GM19099 (cell line): Measurements from ENCODE around the gene PKN1.

ENCODE experiments used
- POLR2A ChIP-seq: IDR thresholded peaks from 3 replicates; pipeline ENCODE4 v1.6.1; 2011; ENCODE audit warnings: low read depth; ENCODE audit not compliant: insufficient read length; ENCODE audit errors: extremely low read depth

PKN1 gene

GRCh38 chr19:14505488-14506239 is 72.6 kb downstream of the PKN1 start:
- no peak for TF ChIP-seq POLR2A

GRCh38 chr19:14507704-14508542 is 74.8 kb downstream of the PKN1 start:
- no peak for TF ChIP-seq POLR2A

- TF ChIP-seq POLR2A, result no peak
Measured at GRCh38 chr19:14510311-14511228, 77.5 kb downstream of the PKN1 start.

GRCh38 chr19:14511229-14511593 is 78.1 kb downstream of the PKN1 start:
- no peak for TF ChIP-seq POLR2A

- TF ChIP-seq POLR2A, result no peak
Measured at GRCh38 chr19:14512406-14512961, 79.4 kb downstream of the PKN1 start.

GRCh38 chr19:14514215-14514863 is 81.2 kb downstream of the PKN1 start:
- TF ChIP-seq POLR2A, result no peak

- no peak for TF ChIP-seq POLR2A
Measured at GRCh38 chr19:14515501-14516047, 82.5 kb downstream of the PKN1 start.

GRCh38 chr19:14516048-14516534 is 83.0 kb downstream of the PKN1 start:
- no peak for TF ChIP-seq POLR2A

- TF ChIP-seq POLR2A, result no peak
Measured at GRCh38 chr19:14516746-14517438, 83.8 kb downstream of the PKN1 start.

GRCh38 chr19:14517446-14517839 is 84.3 kb downstream of the PKN1 start:
- no peak for TF ChIP-seq POLR2A

- TF ChIP-seq POLR2A, result peak; percentile 97
Measured at GRCh38 chr19:14517840-14518505, 84.9 kb downstream of the PKN1 start, which contains the start of gene DNAJB1. TSS of gene DNAJB1 (minus strand) at chr19:14518397. CDS start at chr19:14518349, 48 bp downstream.

- no peak for TF ChIP-seq POLR2A
Measured at GRCh38 chr19:14519245-14519859, 86.2 kb downstream of the PKN1 start.
